ENCODE results near the gene SNRPE.
A peak's percentile ranks its signal among the peaks of the same experiment; 100 is the strongest.
"Not testable (repeated sequence)": the region's sequence is repeated elsewhere in the genome, so short reads cannot be mapped to it uniquely, and the experiment has no call there.

Gene SNRPE

GRCh38 chr1:203828503-203828902 lies 32.9 kb upstream of the SNRPE start:
- H3K4me3 ChIP-seq (replicated peaks; ENCODE audit: low read depth, low read length): no peak overlapping the region
- no peak for DNase-seq (ENCODE audit: low read depth)
- no peak for TF ChIP-seq CTCF (IDR thresholded peaks at IDR 0.05; ENCODE audit: low read length, missing control alignments)

- peak; percentile 10 for DNase-seq (ENCODE audit: low read depth)
- H3K4me3 ChIP-seq (replicated peaks; ENCODE audit: low read depth, low read length): not testable (repeated sequence)
Measured at GRCh38 chr1:203829247-203829646, 32.2 kb upstream of the SNRPE start.

- DNase-seq (ENCODE audit: low read depth): no peak
- H3K4me3 ChIP-seq (replicated peaks; ENCODE audit: low read depth, low read length): no peak overlapping the region
- TF ChIP-seq CTCF (IDR thresholded peaks at IDR 0.05; ENCODE audit: low read length, missing control alignments): peak; percentile 4
Measured at GRCh38 chr1:203835476-203835875, 25.9 kb upstream of the SNRPE start.

GRCh38 chr1:203839081-203839480 lies 22.3 kb upstream of the SNRPE start:
- peak; percentile 87 for DNase-seq (ENCODE audit: low read depth)
- no peak for TF ChIP-seq CTCF (IDR thresholded peaks at IDR 0.05; ENCODE audit: low read length, missing control alignments)
- no peak overlapping the region for H3K4me3 ChIP-seq (replicated peaks; ENCODE audit: low read depth, low read length)

- DNase-seq (ENCODE audit: low read depth): no peak
- no peak overlapping the region for H3K4me3 ChIP-seq (replicated peaks; ENCODE audit: low read depth, low read length)
- no peak for TF ChIP-seq CTCF (IDR thresholded peaks at IDR 0.05; ENCODE audit: low read length, missing control alignments)
Measured at GRCh38 chr1:203840208-203840808, 21.1 kb upstream of the SNRPE start.

GRCh38 chr1:203842559-203842876 lies 18.9 kb upstream of the SNRPE start:
- DNase-seq (ENCODE audit: low read depth): no peak
- H3K4me3 ChIP-seq (replicated peaks; ENCODE audit: low read depth, low read length): no peak overlapping the region
- TF ChIP-seq CTCF (IDR thresholded peaks at IDR 0.05; ENCODE audit: low read length, missing control alignments): no peak

- no peak for TF ChIP-seq CTCF (IDR thresholded peaks at IDR 0.05; ENCODE audit: low read length, missing control alignments)
- H3K4me3 ChIP-seq (replicated peaks; ENCODE audit: low read depth, low read length): no peak overlapping the region
- DNase-seq (ENCODE audit: low read depth): no peak
Measured at GRCh38 chr1:203843435-203843834, 18.0 kb upstream of the SNRPE start.

GRCh38 chr1:203853112-203853511 lies 8.3 kb upstream of the SNRPE start:
- not testable (repeated sequence) for H3K4me3 ChIP-seq (replicated peaks; ENCODE audit: low read depth, low read length); DNase-seq (ENCODE audit: low read depth)

Measured in fibroblast of pulmonary artery (primary cell).